HUES64 (cell line): ENCODE measurements around the gene STAP2.

ENCODE experiments used
- H3K27ac ChIP-seq: 2 replicates; pipeline ENCODE4 v1.7.0; 2013; ENCODE audit warnings: low read depth, low read length, inconsistent platforms
- H3K27me3 ChIP-seq: 2 replicates; pipeline ENCODE4 v1.6.1; 2013; ENCODE audit warnings: mild to moderate bottlenecking, low read length; ENCODE audit not compliant: insufficient read depth
- H3K36me3 ChIP-seq: 2 replicates; pipeline ENCODE4 v1.6.1; 2013; ENCODE audit warnings: mild to moderate bottlenecking, low read length; ENCODE audit not compliant: insufficient read depth
- H3K4me1 ChIP-seq: 2 replicates; pipeline ENCODE4 v1.6.1; 2013; ENCODE audit warnings: mild to moderate bottlenecking, low read length, moderate library complexity; ENCODE audit not compliant: insufficient read depth
- H3K4me3 ChIP-seq: 2 replicates; pipeline ENCODE4 v1.5.1; 2013; ENCODE audit warnings: mild to moderate bottlenecking, low read length, moderate library complexity
- H3K9ac ChIP-seq: 2 replicates; pipeline ENCODE4 v1.6.1; 2013; ENCODE audit warnings: mild to moderate bottlenecking, low read depth, low read length
- H3K9me3 ChIP-seq: 2 replicates; pipeline ENCODE4 v1.6.1; 2013; ENCODE audit warnings: low read depth, low read length; ENCODE audit not compliant: insufficient read depth
- WGBS: fragments of 150-250, 120-280 bp; methylation state at CpG from one replicate; pipeline ENCODE4 v1.1.7; 2013; ENCODE audit warnings: missing lambda C conversion rate; 5-methylcytosine and 5-hydroxymethylcytosine counted together

STAP2 gene

GRCh38 chr19:4368128-4368820 lies 29.6 kb upstream of the STAP2 start:
- no peak overlapping the region; the same call in 1 of the 2 replicates for H3K27ac ChIP-seq
- no peak overlapping the region for H3K4me3 ChIP-seq
- 0 out of 2 replicates have a peak overlapping the region, but pooled peaks have one; percentile 8 for H3K9ac ChIP-seq
- H3K9me3 ChIP-seq, result no peaks in the 10 kb centered on the region
- 91% methylated on average over 19 of the region's 19 CpGs for WGBS
- H3K4me1 ChIP-seq, result peaks cover 18% of the 10 kb centered on the region
- peaks cover 19% of the 10 kb centered on the region for H3K36me3 ChIP-seq
- H3K27me3 ChIP-seq, result no peaks in the 10 kb centered on the region

GRCh38 chr19:4367781-4368127 lies 29.1 kb upstream of the STAP2 start:
- 96% methylated on average over 13 of the region's 13 CpGs for WGBS
- Histone ChIP-seq H3K9ac (no peak overlapping the region), H3K9me3 (no peaks in the 10 kb centered on the region), H3K4me1 (peaks cover 18% of the 10 kb centered on the region), H3K27ac (no peak overlapping the region), H3K36me3 (peaks cover 20% of the 10 kb centered on the region), H3K27me3 (no peaks in the 10 kb centered on the region), H3K4me3 (no peak overlapping the region)

GRCh38 chr19:4367336-4367723 lies 28.7 kb upstream of the STAP2 start:
- peaks cover 21% of the 10 kb centered on the region for H3K36me3 ChIP-seq
- H3K9me3 ChIP-seq, result no peaks in the 10 kb centered on the region
- H3K4me3 ChIP-seq, result no peak overlapping the region
- WGBS, result 95% methylated on average over 10 of the region's 10 CpGs
- H3K27ac ChIP-seq, result no peak overlapping the region
- peaks cover 18% of the 10 kb centered on the region for H3K4me1 ChIP-seq
- no peaks in the 10 kb centered on the region for H3K27me3 ChIP-seq
- no peak overlapping the region for H3K9ac ChIP-seq

DNA sequence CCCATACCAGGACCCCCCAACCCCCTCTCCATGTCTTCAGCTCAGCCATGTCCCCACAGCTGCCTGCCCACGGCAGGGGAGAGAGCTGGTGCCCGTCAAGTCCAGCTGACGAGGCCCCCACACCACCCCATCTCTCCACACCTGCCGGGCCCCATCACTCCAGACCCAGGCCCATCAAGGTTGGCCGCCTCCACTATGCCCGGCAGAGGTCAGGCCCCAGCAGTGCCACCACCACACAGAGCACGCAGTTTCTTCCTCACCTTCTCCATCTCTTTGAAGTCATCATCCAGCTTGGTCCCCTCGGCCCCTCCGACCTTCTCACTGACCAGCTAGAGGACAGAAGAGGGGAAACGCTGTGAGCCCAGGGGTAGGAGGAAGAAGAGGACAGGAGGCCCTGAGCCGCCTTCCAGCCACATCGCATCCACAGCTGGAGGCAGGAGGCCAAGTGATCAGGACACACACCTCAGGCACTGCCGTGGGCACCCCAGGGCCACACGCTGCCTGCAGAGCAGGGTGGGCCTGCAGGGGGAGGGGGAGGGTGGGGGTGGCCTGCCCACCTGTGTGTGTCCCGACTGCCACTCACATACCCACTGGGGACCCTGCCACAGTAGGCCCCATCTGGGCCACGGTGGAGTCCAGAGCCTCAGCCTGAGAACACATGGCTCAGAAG lies 28.2 kb upstream of the STAP2 start:
- H3K27me3 ChIP-seq, result no peaks in the 10 kb centered on the region
- 95% methylated on average over 15 of the region's 16 CpGs for WGBS
- no peaks in the 10 kb centered on the region for H3K9me3 ChIP-seq
- H3K36me3 ChIP-seq, result peaks cover 27% of the 10 kb centered on the region
- peaks cover 18% of the 10 kb centered on the region for H3K4me1 ChIP-seq
- no peak overlapping the region for H3K4me3 ChIP-seq
- H3K9ac ChIP-seq, result no peak overlapping the region
- H3K27ac ChIP-seq, result no peak overlapping the region

DNA sequence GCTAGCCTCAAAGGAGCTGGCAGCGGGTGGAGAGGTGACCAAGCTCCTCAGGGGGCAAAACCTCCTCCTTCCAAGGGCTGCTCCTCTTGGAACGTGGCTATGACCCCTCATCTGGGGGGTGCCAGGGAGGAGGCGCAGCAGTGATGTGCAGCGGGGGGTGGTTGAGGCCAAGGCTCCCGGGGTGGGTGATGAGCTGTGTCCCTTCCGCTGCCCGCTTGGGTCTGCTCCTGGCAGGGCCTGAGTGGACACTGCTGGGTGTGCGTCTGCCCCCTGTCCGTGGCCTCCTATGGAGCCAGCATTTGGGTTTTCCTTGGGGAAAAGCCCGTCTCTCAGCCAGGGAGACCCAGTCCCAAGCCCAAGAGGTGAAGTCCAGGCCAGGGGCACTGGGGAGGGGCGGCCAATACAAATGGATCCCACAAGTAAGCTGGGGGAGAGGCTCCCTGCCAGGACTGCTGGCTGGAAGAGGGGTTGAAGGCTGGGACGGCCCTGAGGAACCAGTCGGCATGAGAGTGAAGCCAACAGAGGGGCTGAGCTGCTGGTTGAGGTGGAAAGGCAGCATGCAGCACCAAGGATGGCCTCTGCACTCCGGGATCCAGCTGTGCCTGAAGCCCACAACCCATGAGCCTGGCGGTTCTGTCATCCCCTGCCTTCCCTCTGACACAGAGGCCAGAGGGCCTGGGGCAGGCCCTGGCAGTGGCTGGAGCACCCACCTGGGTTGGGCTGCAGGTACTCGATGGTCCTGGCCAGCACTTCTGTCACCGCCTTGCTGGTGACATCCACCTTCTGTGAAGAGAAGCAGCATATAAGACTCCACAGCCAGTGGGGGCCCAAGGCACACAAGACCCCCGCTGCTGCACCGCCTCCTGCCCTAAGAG lies 27.4 kb upstream of the STAP2 start:
- peaks cover 18% of the 10 kb centered on the region for H3K4me1 ChIP-seq
- H3K36me3 ChIP-seq, result peaks cover 27% of the 10 kb centered on the region
- no peaks in the 10 kb centered on the region for H3K27me3 ChIP-seq
- H3K9me3 ChIP-seq, result no peaks in the 10 kb centered on the region
- H3K4me3 ChIP-seq, result no peak overlapping the region
- H3K9ac ChIP-seq, result no peak overlapping the region
- H3K27ac ChIP-seq, result no peak overlapping the region
- 92% methylated on average over 19 of the region's 19 CpGs for WGBS

- Histone ChIP-seq H3K9me3 (no peaks in the 10 kb centered on the region), H3K27me3 (no peaks in the 10 kb centered on the region), H3K27ac (no peak overlapping the region), H3K9ac (no peak overlapping the region), H3K4me1 (peaks cover 18% of the 10 kb centered on the region), H3K36me3 (peaks cover 27% of the 10 kb centered on the region), H3K4me3 (no peak overlapping the region)
- WGBS, result 94% methylated on average over 16 of the region's 16 CpGs
Observed at GRCh38 chr19:4365341-4365740, 26.7 kb upstream of the STAP2 start.

DNA sequence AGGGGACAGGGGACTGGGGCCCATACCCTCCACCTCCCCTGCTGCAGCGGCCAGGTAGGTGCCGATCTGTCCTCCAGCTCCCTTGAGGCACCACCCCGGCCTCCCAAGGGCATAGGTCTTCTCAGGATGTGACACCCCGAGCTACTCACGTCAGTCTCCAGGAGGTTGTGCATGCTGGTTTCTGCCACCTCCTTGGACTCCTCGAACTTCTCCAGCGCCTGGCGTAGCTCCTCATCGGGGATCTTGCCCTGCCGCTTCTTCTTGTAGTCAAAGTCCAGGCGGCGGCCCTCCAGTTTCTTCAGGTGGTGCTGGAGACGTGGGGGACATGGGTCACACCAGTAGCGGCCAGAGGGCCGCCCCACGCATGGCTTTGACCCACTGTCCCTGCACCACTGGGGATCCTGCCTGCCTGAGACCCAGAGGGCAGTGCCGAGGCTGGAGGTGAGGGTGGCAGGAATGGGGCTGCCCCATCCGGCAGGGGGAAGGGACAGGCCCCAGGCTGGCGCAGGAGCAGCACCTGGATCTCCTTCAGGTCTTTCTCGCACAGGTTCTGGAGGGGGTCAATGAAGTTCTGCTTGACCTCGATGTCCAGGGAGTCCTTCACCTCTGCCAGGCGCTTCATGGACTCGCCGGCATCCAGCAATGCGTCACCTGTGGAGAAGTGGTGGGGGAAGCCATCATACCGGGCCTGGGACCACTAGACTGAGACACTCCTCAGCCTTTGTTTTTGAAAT lies 25.1 kb upstream of the STAP2 start:
- Histone ChIP-seq H3K27ac (no peak overlapping the region), H3K36me3 (peaks cover 41% of the 10 kb centered on the region), H3K9ac (no peak overlapping the region), H3K9me3 (no peaks in the 10 kb centered on the region), H3K4me1 (peaks cover 4% of the 10 kb centered on the region; the same call in 1 of the 2 replicates), H3K27me3 (no peaks in the 10 kb centered on the region), H3K4me3 (no peak overlapping the region)
- WGBS, result 95% methylated on average over 26 of the region's 26 CpGs

DNA sequence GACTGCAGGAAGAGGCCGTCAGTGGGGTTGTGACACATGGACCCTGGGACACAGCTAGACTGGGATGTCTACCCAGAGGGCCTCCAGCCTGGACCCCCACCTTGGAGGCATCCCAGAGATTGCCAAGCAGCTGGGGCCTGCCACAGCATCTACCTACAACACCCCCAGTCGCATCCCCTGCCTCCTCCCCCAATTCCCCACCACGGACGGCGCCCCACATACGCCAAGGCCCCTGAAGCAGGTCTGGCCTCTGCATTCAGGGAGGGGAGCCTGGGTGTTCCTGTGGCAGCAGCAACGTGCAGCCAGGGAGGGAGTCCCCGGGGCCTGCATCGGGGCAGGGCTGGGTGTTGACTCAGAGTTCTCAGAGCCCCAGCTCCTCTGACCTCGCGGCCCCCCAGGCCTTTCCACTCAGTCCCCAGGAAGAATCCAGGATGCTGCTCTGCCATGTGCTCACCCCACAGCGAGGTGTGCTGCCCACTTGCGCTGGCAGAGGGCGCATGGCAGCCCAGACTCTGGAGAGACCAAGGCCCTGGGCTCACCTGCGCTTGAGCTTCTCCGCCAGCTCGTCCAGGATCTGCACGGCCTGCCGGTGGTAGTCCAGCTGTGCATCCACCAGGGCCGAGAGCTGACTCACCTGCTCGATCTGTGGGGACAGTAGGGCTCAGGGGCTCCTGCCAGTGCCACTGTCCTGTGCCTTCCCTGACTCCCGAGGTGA lies 24.4 kb upstream of the STAP2 start:
- Histone ChIP-seq H3K4me3 (no peak overlapping the region), H3K27me3 (no peaks in the 10 kb centered on the region), H3K9ac (no peak overlapping the region), H3K27ac (peak overlapping the region; percentile 35; the same call in 1 of the 2 replicates), H3K9me3 (no peaks in the 10 kb centered on the region), H3K36me3 (peaks cover 47% of the 10 kb centered on the region), H3K4me1 (no peaks in the 10 kb centered on the region)
- 90% methylated on average over 22 of the region's 22 CpGs for WGBS

DNA sequence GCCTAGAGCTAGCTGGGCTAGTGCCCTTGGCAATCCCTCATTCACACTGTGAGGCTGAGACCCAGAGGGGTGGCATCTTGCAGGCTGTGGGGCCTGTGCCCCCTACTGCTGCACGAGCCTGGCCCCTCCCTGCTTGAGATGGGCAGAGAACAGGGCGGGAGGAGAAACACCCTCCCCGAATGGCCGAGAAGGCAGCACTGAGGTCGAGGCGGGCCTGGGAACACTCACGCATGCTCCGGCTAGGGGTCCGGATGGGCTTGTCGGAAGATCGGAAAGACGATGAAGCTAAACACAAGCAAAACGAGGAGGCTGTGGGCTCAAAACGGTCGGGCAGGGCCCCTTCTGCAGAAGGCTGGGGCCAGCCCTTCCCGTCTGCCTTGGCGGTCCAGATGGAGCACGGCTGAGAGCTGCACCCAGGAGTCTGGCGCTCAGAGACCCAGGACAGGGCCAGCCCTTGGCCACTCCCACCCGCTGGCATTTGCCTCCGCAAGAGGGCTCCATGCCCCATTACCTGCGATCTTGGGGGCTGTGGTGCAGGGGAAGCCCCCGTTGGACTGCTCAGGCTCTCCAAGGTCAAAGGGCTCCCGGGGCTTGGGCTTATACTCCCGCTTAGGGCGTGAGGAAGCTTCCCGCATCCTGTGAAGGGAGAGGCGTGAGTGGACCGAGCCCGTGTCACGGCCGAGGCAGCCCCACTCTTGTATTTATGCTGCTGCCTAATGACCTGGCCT lies 23.6 kb upstream of the STAP2 start:
- peak overlapping the region; percentile 37; the same call in 1 of the 2 replicates for H3K27ac ChIP-seq
- H3K36me3 ChIP-seq, result peaks cover 52% of the 10 kb centered on the region
- no peak overlapping the region for H3K9ac ChIP-seq
- WGBS, result 93% methylated on average over 32 of the region's 32 CpGs
- H3K27me3 ChIP-seq, result no peaks in the 10 kb centered on the region
- no peaks in the 10 kb centered on the region for H3K4me1 ChIP-seq
- no peak overlapping the region for H3K4me3 ChIP-seq
- no peaks in the 10 kb centered on the region for H3K9me3 ChIP-seq
